K562 (cell line): ENCODE data around the gene ZDHHC24. TPM values are rescaled to one million over a fixed set of nuclear protein-coding genes. Genes with fewer than 3 reads are reported as not detected.
A peak's percentile ranks its signal among the peaks of the same experiment; 100 is the strongest.

Source experiments
- ARID4B ChIP-seq: sonication (generic); formaldehyde crosslinking; IDR thresholded peaks from 2 replicates; pipeline ENCODE4 v1.8.0; 2022; ENCODE audit warnings: mild to moderate bottlenecking, missing genetic modification reagents
- DPF2 ChIP-seq: fragments of 450-650 bp; IDR thresholded peaks from 2 replicates; pipeline ENCODE4 v1.6.1; 2016
- ETS1 ChIP-seq: conservative IDR thresholded peaks from 2 replicates; pipeline ENCODE4 v1.6.1; 2011; ENCODE audit warnings: low read depth, mild to moderate bottlenecking, low read length; ENCODE audit not compliant: control insufficient read depth
- FOXM1 ChIP-seq, 2 experiments: fragments of 450-650 bp in 1 of 2; sonication (generic) in 1 of 2; formaldehyde crosslinking in 1 of 2; IDR thresholded peaks; 2 replicates each; pipeline versions ENCODE4 v1.6.1 to v1.9.0; 2017 to 2022; ENCODE audit warnings: low read depth in 2 of 2, mild to moderate bottlenecking in 2 of 2, missing genetic modification reagents in 1 of 2, moderate library complexity in 1 of 2
- GATAD2A ChIP-seq: fragments of 450-650 bp; IDR thresholded peaks from 2 replicates; pipeline ENCODE4 v1.6.1; 2017
- GATAD2B ChIP-seq: fragments of 450-650 bp; IDR thresholded peaks from 2 replicates; pipeline ENCODE4 v1.6.1; 2017; ENCODE audit warnings: mild to moderate bottlenecking, borderline replicate concordance
- KAT2B ChIP-seq: IDR thresholded peaks from one replicate; pipeline ENCODE4 v1.6.1; 2012; ENCODE audit warnings: low read depth, mild to moderate bottlenecking, control low read depth, inconsistent platforms, low read length, moderate library complexity
- NCOA2 ChIP-seq, 2 experiments: fragments of 450-650 bp; IDR thresholded peaks; 2 replicates each; pipeline ENCODE4 v1.6.1; 2018; ENCODE audit warnings: mild to moderate bottlenecking in 2 of 2, moderate library complexity in 1 of 2; ENCODE audit not compliant: partially characterized antibody in 2 of 2
- NFIX ChIP-seq: fragments of 250-450 bp; sonication (Bioruptor Pico); IDR thresholded peaks from 2 replicates; pipeline ENCODE4 v1.4.0; 2020; ENCODE audit warnings: low read depth, mild to moderate bottlenecking, moderate library complexity
- RCOR1 ChIP-seq, 2 experiments: IDR thresholded peaks; 2 replicates each; pipeline ENCODE4 v1.6.1; 2012; ENCODE audit warnings: low read depth in 2 of 2, low read length in 2 of 2, borderline replicate concordance in 1 of 2, improper control_type of control experiment in 1 of 2
- SRSF7 ChIP-seq: fragments of 200-400 bp; formaldehyde crosslinking; optimal IDR thresholded peaks from 2 replicates; pipeline ENCODE3; 2017; ENCODE audit warnings: mild to moderate bottlenecking, low read depth, low read length
- ZNF707 ChIP-seq: fragments of 250-450 bp; sonication (Bioruptor Pico); conservative IDR thresholded peaks from 2 replicates; pipeline ENCODE4 v1.8.0; 2022; ENCODE audit warnings: inconsistent platforms, mild to moderate bottlenecking, moderate library complexity
- ZZZ3 ChIP-seq: fragments of 450-650 bp; IDR thresholded peaks from 2 replicates; pipeline ENCODE4 v1.6.1; 2016; ENCODE audit warnings: antibody characterized with exemption, mild to moderate bottlenecking, moderate library complexity
- polyA plus RNA-seq, 8 experiments: library from polyadenylated mRNA; depleted of rRNA in 4 of 8; stranded (reverse) in 5 of 8; unstranded in 3 of 8; fragments of >200 nt; fragmentation: Nextera tagmentation in 2 of 8; fragmentation: Illumina TruSeq in 1 of 8; extraction: Ambion mirVana in 2 of 8; extraction: Trizol in 1 of 8; gene quantifications; 2 replicates each; pipeline versions ENCODE4 v1.2.1 to v1.2.3, GENCODE V29; 2011 to 2014; ENCODE audit warnings: inconsistent platforms in 1 of 8, missing spikeins in 1 of 8
- total RNA-seq, 7 experiments: library from RNA; depleted of rRNA in 6 of 7; stranded (reverse); fragments of >200 nt in 6 of 7; fragmentation: Illumina TruSeq in 2 of 7; extraction: Trizol in 2 of 7; gene quantifications; 2 replicates each; pipeline versions ENCODE4 v1.2.1 to v1.2.3, GENCODE V29; 2011 to 2021; ENCODE audit warnings: low replicate concordance in 1 of 7
- TF ChIP-seq, protein P1 (sequence below): sonication (generic); formaldehyde crosslinking; IDR thresholded peaks from 2 replicates; pipeline ENCODE4 v1.8.0; 2022; ENCODE audit warnings: mild to moderate bottlenecking, missing genetic modification reagents
- TF ChIP-seq, protein P2 (sequence below): fragments of 250-450 bp; sonication (Bioruptor Pico); IDR thresholded peaks from 2 replicates; pipeline ENCODE4 v1.5.0; 2021

ZDHHC24 gene
- total and polyA plus RNA-seq, 9 of the 15 experiments (the other 6 are each of a cell fraction or from before 2014, with no cell fraction given): 0.45 to 11.2 (median 2.7) TPM

DNA sequence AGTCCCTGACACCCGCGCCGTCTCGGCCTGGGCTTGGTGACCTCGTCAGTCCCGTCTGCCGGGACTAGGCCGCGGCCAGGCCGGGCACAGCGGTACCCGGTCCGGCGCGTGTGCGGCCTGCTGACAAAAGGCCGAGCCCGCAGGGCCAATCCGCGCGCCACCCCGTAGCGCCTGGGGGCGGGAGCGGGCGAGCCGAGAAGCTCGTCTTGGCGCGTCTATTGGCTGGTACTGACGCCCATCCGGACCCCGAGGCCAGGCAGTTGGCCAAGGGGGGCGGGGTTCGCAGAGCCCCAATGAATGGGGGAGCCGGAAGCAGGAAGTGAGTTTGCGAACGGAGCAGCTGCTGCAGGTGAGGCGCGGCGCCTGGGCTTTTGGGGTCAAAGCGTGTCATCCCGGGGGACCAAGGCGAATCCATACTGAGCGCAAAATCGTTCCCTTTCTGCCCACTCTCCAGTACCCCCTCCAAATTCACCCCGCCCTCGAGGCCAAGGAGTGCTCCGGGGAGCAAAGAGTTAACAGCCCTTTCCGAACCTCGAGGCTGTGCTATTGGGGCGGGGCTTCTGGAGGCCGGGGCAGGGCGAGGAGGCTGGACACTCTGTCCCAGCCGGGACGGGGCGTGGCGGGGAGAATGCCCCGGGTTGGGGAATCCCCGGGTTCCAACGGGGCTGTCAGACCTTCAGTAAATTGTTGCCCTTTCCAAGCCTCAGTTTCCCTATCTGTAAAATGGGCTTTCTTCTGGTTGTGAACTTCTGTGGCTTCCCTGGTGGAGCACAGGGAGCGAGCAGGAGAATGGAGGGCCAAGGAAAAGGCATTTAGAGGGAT, 65.5 kb downstream of the ZDHHC24 start, which contains the start of gene DPP3 (continued):
- TF ChIP-seq FOXM1 (IDR thresholded peaks at IDR 0.05; ENCODE audit: low read depth) (peak; percentile 82), FOXM1 (CRISPR knock-in tag; IDR thresholded peaks at IDR 0.05; ENCODE audit: low read depth) (no peak; the same call in 1 of the 2 replicates), DPF2 (0 out of 2 replicates have a peak, but pooled peaks have one; percentile 34), GATAD2A (peak; percentile 4; the same call in 1 of the 2 replicates), ZNF707 (no peak), ZZZ3 (peak; percentile 78), KAT2B (no peak), GATAD2B (peak; percentile 44; the same call in 1 of the 2 replicates), NFIX (CRISPR knock-in tag) (no peak), RCOR1 (IDR thresholded peaks at IDR 0.05; ENCODE audit: borderline replicate concordance in 1 of 2, low read depth in 2 of 2, low read length in 2 of 2) (peak in 1 of 2 experiments; percentile 91; a peak in 3 of 4 replicates), SRSF7 (no peak), ETS1 (peak; percentile 66), ARID4B (CRISPR knock-in tag) (peak; percentile 82), NCOA2 (IDR thresholded peaks at IDR 0.05; ENCODE audit: partially characterized antibody in 2 of 2) (no peak)
- TF ChIP-seq, protein P1, sequence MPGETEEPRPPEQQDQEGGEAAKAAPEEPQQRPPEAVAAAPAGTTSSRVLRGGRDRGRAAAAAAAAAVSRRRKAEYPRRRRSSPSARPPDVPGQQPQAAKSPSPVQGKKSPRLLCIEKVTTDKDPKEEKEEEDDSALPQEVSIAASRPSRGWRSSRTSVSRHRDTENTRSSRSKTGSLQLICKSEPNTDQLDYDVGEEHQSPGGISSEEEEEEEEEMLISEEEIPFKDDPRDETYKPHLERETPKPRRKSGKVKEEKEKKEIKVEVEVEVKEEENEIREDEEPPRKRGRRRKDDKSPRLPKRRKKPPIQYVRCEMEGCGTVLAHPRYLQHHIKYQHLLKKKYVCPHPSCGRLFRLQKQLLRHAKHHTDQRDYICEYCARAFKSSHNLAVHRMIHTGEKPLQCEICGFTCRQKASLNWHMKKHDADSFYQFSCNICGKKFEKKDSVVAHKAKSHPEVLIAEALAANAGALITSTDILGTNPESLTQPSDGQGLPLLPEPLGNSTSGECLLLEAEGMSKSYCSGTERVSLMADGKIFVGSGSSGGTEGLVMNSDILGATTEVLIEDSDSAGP (CRISPR knock-in tag): no peak
- TF ChIP-seq, protein P2, sequence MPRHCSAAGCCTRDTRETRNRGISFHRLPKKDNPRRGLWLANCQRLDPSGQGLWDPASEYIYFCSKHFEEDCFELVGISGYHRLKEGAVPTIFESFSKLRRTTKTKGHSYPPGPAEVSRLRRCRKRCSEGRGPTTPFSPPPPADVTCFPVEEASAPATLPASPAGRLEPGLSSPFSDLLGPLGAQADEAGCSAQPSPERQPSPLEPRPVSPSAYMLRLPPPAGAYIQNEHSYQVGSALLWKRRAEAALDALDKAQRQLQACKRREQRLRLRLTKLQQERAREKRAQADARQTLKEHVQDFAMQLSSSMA (CRISPR knock-in tag): no peak
